Measurements from ENCODE around the gene CASP1.

DNA sequence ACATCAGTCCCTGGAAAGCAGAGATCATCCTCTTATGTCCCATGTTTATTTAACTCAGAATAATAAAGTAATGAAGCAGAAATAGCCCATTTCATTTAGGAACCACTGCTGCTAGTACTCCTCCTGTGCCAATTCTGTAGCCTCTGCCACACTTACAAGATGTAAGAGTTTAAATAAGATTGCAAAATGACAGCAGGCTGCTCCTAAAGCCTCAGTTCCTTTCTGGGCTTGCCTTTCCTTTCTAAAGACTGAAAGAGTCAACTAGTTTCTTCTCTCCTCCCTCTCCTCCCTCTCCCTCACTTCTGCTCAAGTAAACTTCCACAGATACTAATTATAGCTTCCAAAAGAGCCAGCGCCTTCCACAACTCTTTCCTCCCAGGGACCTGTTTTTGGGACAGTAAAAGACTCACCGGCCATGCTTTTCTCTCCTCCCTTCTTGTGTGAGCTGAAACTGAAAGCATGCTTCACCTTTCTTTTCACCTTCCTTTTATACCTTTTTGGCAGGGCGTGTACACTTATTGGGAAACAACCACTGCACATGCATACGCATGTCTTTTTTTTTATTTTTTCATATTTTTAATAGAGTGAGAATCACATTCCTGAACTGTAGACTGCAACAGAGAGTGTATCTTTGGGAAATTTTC is 36.3 kb upstream of the CASP1 start:
- TF ChIP-seq, protein P1, sequence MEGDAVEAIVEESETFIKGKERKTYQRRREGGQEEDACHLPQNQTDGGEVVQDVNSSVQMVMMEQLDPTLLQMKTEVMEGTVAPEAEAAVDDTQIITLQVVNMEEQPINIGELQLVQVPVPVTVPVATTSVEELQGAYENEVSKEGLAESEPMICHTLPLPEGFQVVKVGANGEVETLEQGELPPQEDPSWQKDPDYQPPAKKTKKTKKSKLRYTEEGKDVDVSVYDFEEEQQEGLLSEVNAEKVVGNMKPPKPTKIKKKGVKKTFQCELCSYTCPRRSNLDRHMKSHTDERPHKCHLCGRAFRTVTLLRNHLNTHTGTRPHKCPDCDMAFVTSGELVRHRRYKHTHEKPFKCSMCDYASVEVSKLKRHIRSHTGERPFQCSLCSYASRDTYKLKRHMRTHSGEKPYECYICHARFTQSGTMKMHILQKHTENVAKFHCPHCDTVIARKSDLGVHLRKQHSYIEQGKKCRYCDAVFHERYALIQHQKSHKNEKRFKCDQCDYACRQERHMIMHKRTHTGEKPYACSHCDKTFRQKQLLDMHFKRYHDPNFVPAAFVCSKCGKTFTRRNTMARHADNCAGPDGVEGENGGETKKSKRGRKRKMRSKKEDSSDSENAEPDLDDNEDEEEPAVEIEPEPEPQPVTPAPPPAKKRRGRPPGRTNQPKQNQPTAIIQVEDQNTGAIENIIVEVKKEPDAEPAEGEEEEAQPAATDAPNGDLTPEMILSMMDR (IDR thresholded peaks at IDR 0.05; ENCODE audit: insufficient read depth, low read depth, low read length), result no peak
- TF ChIP-seq EZH2 (IDR thresholded peaks at IDR 0.05; ENCODE audit: insufficient read depth, low read length), result no peak
